Natural killer cell treated with Interleukin-12 subunit alpha and Interleukin-12 subunit beta and Interleukin-15 and Interleukin-18, amount 100 ng/mL, for 72 hours (primary cell): ENCODE measurements around the gene MEIS2. TPM values are rescaled to one million over a fixed set of nuclear protein-coding genes. Genes with fewer than 3 reads are reported as not detected.

Source experiments
- ATAC-seq, 2 donors: fragments of 150-1000 bp; cut with Tn5 transposase in 1 of 2; sonication (Bioruptor Pico), chemical (Tn5 transposase) in 1 of 2; 2 replicates each; pipeline ENCODE4 v1.10.0; 2021
- DNase-seq: peaks from one replicate; pipeline ENCODE4 v3.0.0; 2022; ENCODE audit warnings: low spot score
- H3K27ac Mint-ChIP-seq, 2 donors: 1 replicate in 1 of 2; 2 replicates in 1 of 2; pipeline ENCODE4 v1.8.0; 2022; ENCODE audit warnings: mixed read lengths in 2 of 2, mild to moderate bottlenecking in 1 of 2, moderate library complexity in 1 of 2
- H3K27me3 Mint-ChIP-seq, 2 donors: 1 replicate in 1 of 2; 2 replicates in 1 of 2; pipeline ENCODE4 v1.8.0; 2022; ENCODE audit warnings: mixed read lengths in 2 of 2
- H3K36me3 Mint-ChIP-seq: one replicate; pipeline ENCODE4 v1.8.0; 2022; ENCODE audit warnings: mixed read lengths
- H3K4me1 Mint-ChIP-seq, 2 donors: 1 replicate in 1 of 2; 2 replicates in 1 of 2; pipeline ENCODE4 v1.8.0; 2022; ENCODE audit warnings: low read depth in 2 of 2, mixed read lengths in 2 of 2, mild to moderate bottlenecking in 1 of 2
- H3K4me3 Mint-ChIP-seq: one replicate; pipeline ENCODE4 v1.8.0; 2022; ENCODE audit warnings: mixed read lengths
- H3K9me3 Mint-ChIP-seq: 2 replicates; pipeline ENCODE4 v1.8.0; 2022; ENCODE audit warnings: mixed read lengths
- total RNA-seq, 2 donors: library from RNA; stranded (reverse); gene quantifications; one replicate each; pipeline ENCODE4 v1.2.3, GENCODE V29; 2022

The MEIS2 gene
- total RNA-seq, 2 donors from 2014 or later, result 0.26 TPM; not detected in 1

GRCh38 chr15:36970522-36970921 is 129.8 kb downstream of the MEIS2 start:
- H3K27me3 Mint-ChIP-seq, result no peaks in the 10 kb centered on the region

DNA sequence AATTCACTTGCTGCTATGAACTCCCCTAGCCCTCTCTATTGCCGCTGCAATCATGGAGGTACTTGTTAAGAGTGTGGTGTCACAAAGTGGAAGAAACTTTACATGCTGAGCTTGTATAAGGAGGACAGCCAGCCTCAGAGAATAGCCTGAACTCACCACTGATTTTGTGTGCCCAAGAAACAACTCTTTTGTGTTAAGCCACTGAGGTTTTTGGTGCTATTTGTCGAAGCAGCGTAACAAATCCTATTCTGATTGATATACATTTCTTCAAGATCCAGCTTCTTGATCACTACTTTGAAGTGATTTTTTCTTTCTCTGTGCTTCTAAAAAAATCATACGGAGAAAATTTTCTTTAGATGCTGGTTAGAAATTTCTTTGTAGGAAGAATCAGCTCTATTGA is 132.4 kb downstream of the MEIS2 start:
- DNase-seq (no peak), ATAC-seq (no peak)
- Mint-ChIP-seq H3K27me3 (no peaks in the 10 kb centered on the region), H3K36me3 (no peaks in the 10 kb centered on the region), H3K4me3 (no peak overlapping the region), H3K27ac (no peak overlapping the region), H3K9me3 (no peaks in the 10 kb centered on the region), H3K4me1 (no peaks in the 10 kb centered on the region)

More at GRCh38 chr15:36970522-36970921, 129.8 kb downstream of the MEIS2 start:
- DNase-seq, result no peak
- Mint-ChIP-seq H3K36me3 (no peaks in the 10 kb centered on the region), H3K4me3 (no peak overlapping the region), H3K4me1 (no peaks in the 10 kb centered on the region), H3K27ac (no peak overlapping the region), H3K9me3 (no peaks in the 10 kb centered on the region)
- no peak for ATAC-seq

- no peaks in the 10 kb centered on the region for H3K27me3 Mint-ChIP-seq
- no peaks in the 10 kb centered on the region for H3K36me3 Mint-ChIP-seq
- no peak for DNase-seq
- no peak for ATAC-seq
- H3K4me3 Mint-ChIP-seq, result no peak overlapping the region
- no peaks in the 10 kb centered on the region for H3K9me3 Mint-ChIP-seq
- H3K4me1 Mint-ChIP-seq, result no peaks in the 10 kb centered on the region
- no peak overlapping the region for H3K27ac Mint-ChIP-seq
These were observed 133.6 kb downstream of the MEIS2 start for GRCh38 chr15:36966708-36967107.

GRCh38 chr15:36965570-36966342 is 134.6 kb downstream of the MEIS2 start:
- no peak for DNase-seq
- no peak overlapping the region for H3K4me3 Mint-ChIP-seq
- ATAC-seq, result no peak
- no peaks in the 10 kb centered on the region for H3K9me3 Mint-ChIP-seq
- no peak overlapping the region for H3K27ac Mint-ChIP-seq
- no peaks in the 10 kb centered on the region for H3K36me3 Mint-ChIP-seq
- H3K27me3 Mint-ChIP-seq, result no peaks in the 10 kb centered on the region
- no peaks in the 10 kb centered on the region for H3K4me1 Mint-ChIP-seq

- Mint-ChIP-seq H3K36me3 (no peaks in the 10 kb centered on the region), H3K4me3 (no peak overlapping the region), H3K4me1 (no peaks in the 10 kb centered on the region), H3K27ac (no peak overlapping the region), H3K27me3 (no peaks in the 10 kb centered on the region), H3K9me3 (no peaks in the 10 kb centered on the region)
- DNase-seq, result no peak
- ATAC-seq, result no peak
These were observed 135.7 kb downstream of the MEIS2 start for GRCh38 chr15:36964626-36965025.

GRCh38 chr15:36961956-36962355 is 138.4 kb downstream of the MEIS2 start:
- Mint-ChIP-seq H3K4me1 (no peaks in the 10 kb centered on the region), H3K4me3 (no peak overlapping the region), H3K27me3 (no peaks in the 10 kb centered on the region), H3K9me3 (peaks cover 2% of the 10 kb centered on the region), H3K36me3 (no peaks in the 10 kb centered on the region), H3K27ac (no peak overlapping the region)
- DNase-seq, result no peak
- no peak for ATAC-seq

GRCh38 chr15:36960947-36961227 is 139.5 kb downstream of the MEIS2 start:
- ATAC-seq, result no peak
- Mint-ChIP-seq H3K9me3 (peaks cover 2% of the 10 kb centered on the region), H3K36me3 (no peaks in the 10 kb centered on the region), H3K27me3 (no peaks in the 10 kb centered on the region), H3K4me1 (no peaks in the 10 kb centered on the region), H3K27ac (no peak overlapping the region), H3K4me3 (no peak overlapping the region)
- DNase-seq, result no peak

GRCh38 chr15:36960179-36960946 is 140.0 kb downstream of the MEIS2 start:
- H3K4me1 Mint-ChIP-seq, result no peaks in the 10 kb centered on the region
- H3K4me3 Mint-ChIP-seq, result peak overlapping the region; percentile 4
- no peaks in the 10 kb centered on the region for H3K27me3 Mint-ChIP-seq
- H3K36me3 Mint-ChIP-seq, result no peaks in the 10 kb centered on the region
- no peak for ATAC-seq
- no peak overlapping the region for H3K27ac Mint-ChIP-seq
- H3K9me3 Mint-ChIP-seq, result peaks cover 2% of the 10 kb centered on the region
- no peak for DNase-seq

DNA sequence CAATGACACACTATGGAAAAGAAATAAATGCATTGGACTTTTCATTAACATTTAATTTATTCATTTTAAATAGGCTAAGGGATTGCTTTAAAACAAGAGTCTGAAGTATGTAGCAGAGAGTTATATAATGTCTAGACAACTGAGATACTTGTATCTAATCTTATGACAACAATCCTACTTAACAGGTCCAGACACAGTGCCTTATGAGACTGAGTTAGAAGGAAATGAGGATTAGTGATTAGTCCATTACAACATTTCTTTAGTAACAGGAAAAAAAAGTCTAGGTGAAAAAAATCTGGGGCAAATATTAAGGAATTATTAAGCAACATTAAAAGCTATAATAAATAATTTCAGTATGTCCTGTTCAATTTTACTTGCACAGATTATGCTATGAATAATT is 140.6 kb downstream of the MEIS2 start:
- no peak for ATAC-seq
- Mint-ChIP-seq H3K9me3 (peaks cover 2% of the 10 kb centered on the region), H3K4me1 (no peaks in the 10 kb centered on the region), H3K27ac (no peak overlapping the region), H3K4me3 (peak overlapping the region; percentile 4), H3K36me3 (no peaks in the 10 kb centered on the region), H3K27me3 (no peaks in the 10 kb centered on the region)
- no peak for DNase-seq

DNA sequence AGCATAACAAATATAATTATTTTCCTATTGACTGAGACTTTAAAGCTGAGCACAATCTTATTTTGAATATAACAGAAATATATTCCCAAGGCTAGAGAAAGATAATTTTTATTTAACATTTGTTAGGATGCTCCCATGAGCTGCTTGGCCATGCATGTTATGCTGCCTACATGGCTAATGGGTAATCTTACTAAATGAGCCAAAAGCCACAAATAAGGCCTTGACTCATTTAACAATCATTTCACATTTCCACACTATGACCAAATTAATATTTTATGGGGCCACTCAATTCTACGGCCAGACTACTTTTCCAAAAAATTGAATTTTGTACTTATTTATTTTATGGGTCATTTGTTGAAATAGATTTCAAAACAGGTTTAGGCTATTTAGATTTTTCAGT is 141.7 kb downstream of the MEIS2 start:
- Mint-ChIP-seq H3K4me1 (no peaks in the 10 kb centered on the region), H3K27me3 (no peaks in the 10 kb centered on the region), H3K4me3 (no peak overlapping the region), H3K9me3 (peaks cover 2% of the 10 kb centered on the region), H3K36me3 (no peaks in the 10 kb centered on the region), H3K27ac (no peak overlapping the region)
- no peak for ATAC-seq
- no peak for DNase-seq

GRCh38 chr15:36954486-36954885 is 145.9 kb downstream of the MEIS2 start:
- ATAC-seq (no peak), DNase-seq (no peak)
- Mint-ChIP-seq H3K27me3 (no peaks in the 10 kb centered on the region), H3K4me1 (no peaks in the 10 kb centered on the region), H3K9me3 (peaks cover 5% of the 10 kb centered on the region), H3K4me3 (no peak overlapping the region), H3K27ac (no peak overlapping the region), H3K36me3 (no peaks in the 10 kb centered on the region)

DNA sequence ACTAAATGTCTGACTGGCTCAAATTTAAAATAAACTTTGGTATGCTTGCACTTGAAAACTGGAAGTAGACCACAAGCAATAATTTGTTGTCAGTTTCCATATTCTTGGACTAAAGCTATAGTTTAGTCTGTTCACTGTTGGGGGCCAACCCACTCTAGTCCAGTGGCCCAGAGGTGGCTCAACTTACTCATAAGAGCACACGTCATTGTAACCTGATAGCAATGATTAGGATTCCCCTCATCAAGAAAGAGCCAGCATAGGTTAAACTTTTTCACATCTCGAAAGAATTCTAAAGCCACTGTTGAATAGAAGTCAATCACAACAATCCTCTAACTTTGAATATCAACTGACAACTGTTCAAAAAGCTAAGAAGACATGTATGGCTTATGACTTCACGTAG is 147.0 kb downstream of the MEIS2 start:
- DNase-seq (no peak), ATAC-seq (no peak)
- Mint-ChIP-seq H3K4me3 (no peak overlapping the region), H3K27me3 (no peaks in the 10 kb centered on the region), H3K4me1 (no peaks in the 10 kb centered on the region), H3K27ac (no peak overlapping the region), H3K36me3 (no peaks in the 10 kb centered on the region), H3K9me3 (peaks cover 5% of the 10 kb centered on the region)

DNA sequence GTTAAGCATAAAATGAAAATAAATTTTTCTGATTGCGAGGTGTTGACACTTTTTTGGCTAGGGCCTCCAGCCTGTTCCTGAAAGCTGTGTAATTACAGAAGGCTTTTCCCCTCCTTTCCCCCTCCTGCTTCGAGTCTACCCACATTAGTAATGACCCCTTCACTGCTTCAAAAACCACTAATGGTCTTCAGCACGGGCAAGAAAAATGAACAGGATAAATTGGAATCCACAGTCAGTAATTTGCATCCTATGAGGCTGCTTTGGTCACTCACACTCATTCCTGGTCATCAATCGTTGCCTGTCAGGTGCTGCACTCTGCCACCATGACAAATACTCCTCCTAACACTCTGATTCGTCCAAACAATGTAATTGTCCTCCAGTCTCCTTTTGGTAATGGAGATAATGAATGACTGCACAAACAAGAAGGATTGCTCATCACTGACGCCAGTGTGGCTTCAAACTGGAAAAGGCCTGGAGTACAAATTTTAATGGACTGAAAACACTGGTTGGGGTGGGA is 148.6 kb downstream of the MEIS2 start:
- H3K4me3 Mint-ChIP-seq, result no peak overlapping the region
- no peak for DNase-seq
- ATAC-seq, result no peak
- H3K27me3 Mint-ChIP-seq, result no peaks in the 10 kb centered on the region
- no peaks in the 10 kb centered on the region for H3K36me3 Mint-ChIP-seq
- H3K9me3 Mint-ChIP-seq, result peaks cover 2% of the 10 kb centered on the region
- no peaks in the 10 kb centered on the region for H3K4me1 Mint-ChIP-seq
- no peak overlapping the region for H3K27ac Mint-ChIP-seq

DNA sequence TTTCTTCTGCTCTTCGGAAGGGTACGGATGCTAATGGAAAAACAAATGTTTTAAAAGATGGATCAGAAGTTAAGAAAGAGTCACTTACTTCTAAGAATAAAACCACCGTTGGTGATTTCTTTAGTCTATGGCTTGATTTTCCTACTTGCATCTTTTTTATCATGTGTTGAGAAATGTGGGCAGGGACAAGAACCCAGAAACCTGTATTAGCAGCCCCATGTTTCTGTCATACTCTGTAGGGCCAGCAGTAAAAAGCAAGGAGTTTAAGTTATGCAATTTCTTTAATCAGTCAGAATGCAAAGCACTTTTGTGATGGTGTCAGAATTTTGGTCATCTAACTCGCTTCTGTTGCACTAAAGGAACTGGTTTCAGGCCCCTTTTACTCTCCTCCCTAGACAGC is 150.0 kb downstream of the MEIS2 start:
- Mint-ChIP-seq H3K9me3 (peaks cover 2% of the 10 kb centered on the region), H3K27ac (no peak overlapping the region), H3K27me3 (no peaks in the 10 kb centered on the region), H3K4me1 (no peaks in the 10 kb centered on the region), H3K36me3 (no peaks in the 10 kb centered on the region), H3K4me3 (no peak overlapping the region)
- ATAC-seq (no peak), DNase-seq (no peak)
